H1 (cell line): ENCODE measurements around the gene ELMO3. TPM values are rescaled to one million over a fixed set of nuclear protein-coding genes. Genes with fewer than 3 reads are reported as not detected.

Experiments
- CTCF ChIP-seq, 3 experiments: IDR thresholded peaks; 1 replicate in 2 of 3; 2 replicates in 1 of 3; pipeline versions ENCODE4 v1.5.1 to v1.6.1; 2011; ENCODE audit warnings: low read length in 3 of 3, mild to moderate bottlenecking in 3 of 3, inconsistent platforms in 2 of 3, low read depth in 1 of 3, moderate library complexity in 1 of 3; ENCODE audit not compliant: insufficient read depth in 1 of 3; ENCODE audit errors: control extremely low read depth in 1 of 3
- EP300 ChIP-seq, 2 experiments: IDR thresholded peaks; 1 replicate in 1 of 2; 2 replicates in 1 of 2; pipeline ENCODE4 v1.6.1; 2011 to 2012; ENCODE audit warnings: low read depth in 2 of 2, low read length in 2 of 2, mild to moderate bottlenecking in 2 of 2, borderline replicate concordance in 1 of 2, inconsistent platforms in 1 of 2, moderate library complexity in 1 of 2
- KDM1A ChIP-seq: fragments of 200-600, 300-600 bp; sonication (generic); IDR thresholded peaks from 2 replicates; pipeline ENCODE4 v1.7.1; 2016; ENCODE audit warnings: mild to moderate bottlenecking, low read length, borderline replicate concordance
- POLR2AphosphoS5 ChIP-seq: IDR thresholded peaks from 2 replicates; pipeline ENCODE4 v1.6.1; 2011; ENCODE audit warnings: low read depth, low read length
- SIN3A ChIP-seq, 2 experiments: IDR thresholded peaks in 1 of 2; conservative IDR thresholded peaks in 1 of 2; 2 replicates each; pipeline ENCODE4 v1.6.1; 2011 to 2012; ENCODE audit warnings: low read length in 2 of 2, improper control_type of control experiment in 1 of 2, low read depth in 1 of 2, mild to moderate bottlenecking in 1 of 2
- SUZ12 ChIP-seq: fragments of 200-600 bp; sonication (generic); IDR thresholded peaks from 2 replicates; pipeline ENCODE4 v1.6.1; 2012; ENCODE audit warnings: mild to moderate bottlenecking, inconsistent platforms, low read length, moderate library complexity, mixed read lengths
- polyA plus RNA-seq, 7 experiments: library from polyadenylated mRNA; depleted of rRNA in 3 of 7; stranded (reverse) in 5 of 7; unstranded in 2 of 7; fragments of >200 nt in 5 of 7; fragments of 200-250 nt in 2 of 7; gene quantifications; 1 replicate in 5 of 7; 2 replicates in 1 of 7; 4 replicates in 1 of 7; pipeline versions ENCODE4 v1.2.1 to v1.2.3, GENCODE V29; 2011 to 2013; ENCODE audit warnings: missing spikeins in 2 of 7, mixed read lengths in 2 of 7
- total RNA-seq: library from RNA; stranded (reverse); fragmentation: NEBNext Ultra II Directional; extraction: Animal tissue kit (Norgen Biotek cat#: 25700); gene quantifications from 2 replicates; pipeline ENCODE4 v1.2.1, GENCODE V29; 2021
- TF ChIP-seq, protein P1 (sequence below): fragments of 300-600 bp; sonication (generic); IDR thresholded peaks from 2 replicates; pipeline ENCODE4 v1.7.1; 2012; ENCODE audit warnings: low read length, moderate library complexity, mild to moderate bottlenecking, inconsistent platforms; ENCODE audit not compliant: insufficient replicate concordance

ELMO3 gene
- total and polyA plus RNA-seq, 2 of the 8 experiments (the other 6 are each of a cell fraction or from before 2014, with no cell fraction given), result 9.6 to 10.9 TPM

DNA sequence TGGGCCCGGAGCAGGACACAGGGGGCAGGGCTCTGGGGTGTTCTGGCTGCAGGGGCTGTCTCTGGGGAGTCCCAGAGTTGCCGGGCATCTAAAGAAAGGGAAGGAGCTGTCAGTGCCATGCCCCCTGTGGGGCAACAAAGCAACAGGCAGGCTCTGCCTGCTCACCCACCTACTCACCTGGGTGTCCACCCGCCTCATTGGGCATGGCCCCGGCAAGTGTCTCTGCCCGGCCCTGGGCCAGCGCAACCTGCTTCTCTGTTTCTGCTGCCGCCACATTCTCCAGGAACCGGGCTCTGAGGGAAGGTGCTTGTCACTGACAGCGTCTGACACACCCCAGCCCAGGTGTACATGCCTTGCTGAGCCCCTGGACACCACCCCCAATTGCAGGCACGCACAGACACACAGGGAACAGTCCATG lies 35.3 kb downstream of the ELMO3 start (continued):
- TF ChIP-seq, protein P1, sequence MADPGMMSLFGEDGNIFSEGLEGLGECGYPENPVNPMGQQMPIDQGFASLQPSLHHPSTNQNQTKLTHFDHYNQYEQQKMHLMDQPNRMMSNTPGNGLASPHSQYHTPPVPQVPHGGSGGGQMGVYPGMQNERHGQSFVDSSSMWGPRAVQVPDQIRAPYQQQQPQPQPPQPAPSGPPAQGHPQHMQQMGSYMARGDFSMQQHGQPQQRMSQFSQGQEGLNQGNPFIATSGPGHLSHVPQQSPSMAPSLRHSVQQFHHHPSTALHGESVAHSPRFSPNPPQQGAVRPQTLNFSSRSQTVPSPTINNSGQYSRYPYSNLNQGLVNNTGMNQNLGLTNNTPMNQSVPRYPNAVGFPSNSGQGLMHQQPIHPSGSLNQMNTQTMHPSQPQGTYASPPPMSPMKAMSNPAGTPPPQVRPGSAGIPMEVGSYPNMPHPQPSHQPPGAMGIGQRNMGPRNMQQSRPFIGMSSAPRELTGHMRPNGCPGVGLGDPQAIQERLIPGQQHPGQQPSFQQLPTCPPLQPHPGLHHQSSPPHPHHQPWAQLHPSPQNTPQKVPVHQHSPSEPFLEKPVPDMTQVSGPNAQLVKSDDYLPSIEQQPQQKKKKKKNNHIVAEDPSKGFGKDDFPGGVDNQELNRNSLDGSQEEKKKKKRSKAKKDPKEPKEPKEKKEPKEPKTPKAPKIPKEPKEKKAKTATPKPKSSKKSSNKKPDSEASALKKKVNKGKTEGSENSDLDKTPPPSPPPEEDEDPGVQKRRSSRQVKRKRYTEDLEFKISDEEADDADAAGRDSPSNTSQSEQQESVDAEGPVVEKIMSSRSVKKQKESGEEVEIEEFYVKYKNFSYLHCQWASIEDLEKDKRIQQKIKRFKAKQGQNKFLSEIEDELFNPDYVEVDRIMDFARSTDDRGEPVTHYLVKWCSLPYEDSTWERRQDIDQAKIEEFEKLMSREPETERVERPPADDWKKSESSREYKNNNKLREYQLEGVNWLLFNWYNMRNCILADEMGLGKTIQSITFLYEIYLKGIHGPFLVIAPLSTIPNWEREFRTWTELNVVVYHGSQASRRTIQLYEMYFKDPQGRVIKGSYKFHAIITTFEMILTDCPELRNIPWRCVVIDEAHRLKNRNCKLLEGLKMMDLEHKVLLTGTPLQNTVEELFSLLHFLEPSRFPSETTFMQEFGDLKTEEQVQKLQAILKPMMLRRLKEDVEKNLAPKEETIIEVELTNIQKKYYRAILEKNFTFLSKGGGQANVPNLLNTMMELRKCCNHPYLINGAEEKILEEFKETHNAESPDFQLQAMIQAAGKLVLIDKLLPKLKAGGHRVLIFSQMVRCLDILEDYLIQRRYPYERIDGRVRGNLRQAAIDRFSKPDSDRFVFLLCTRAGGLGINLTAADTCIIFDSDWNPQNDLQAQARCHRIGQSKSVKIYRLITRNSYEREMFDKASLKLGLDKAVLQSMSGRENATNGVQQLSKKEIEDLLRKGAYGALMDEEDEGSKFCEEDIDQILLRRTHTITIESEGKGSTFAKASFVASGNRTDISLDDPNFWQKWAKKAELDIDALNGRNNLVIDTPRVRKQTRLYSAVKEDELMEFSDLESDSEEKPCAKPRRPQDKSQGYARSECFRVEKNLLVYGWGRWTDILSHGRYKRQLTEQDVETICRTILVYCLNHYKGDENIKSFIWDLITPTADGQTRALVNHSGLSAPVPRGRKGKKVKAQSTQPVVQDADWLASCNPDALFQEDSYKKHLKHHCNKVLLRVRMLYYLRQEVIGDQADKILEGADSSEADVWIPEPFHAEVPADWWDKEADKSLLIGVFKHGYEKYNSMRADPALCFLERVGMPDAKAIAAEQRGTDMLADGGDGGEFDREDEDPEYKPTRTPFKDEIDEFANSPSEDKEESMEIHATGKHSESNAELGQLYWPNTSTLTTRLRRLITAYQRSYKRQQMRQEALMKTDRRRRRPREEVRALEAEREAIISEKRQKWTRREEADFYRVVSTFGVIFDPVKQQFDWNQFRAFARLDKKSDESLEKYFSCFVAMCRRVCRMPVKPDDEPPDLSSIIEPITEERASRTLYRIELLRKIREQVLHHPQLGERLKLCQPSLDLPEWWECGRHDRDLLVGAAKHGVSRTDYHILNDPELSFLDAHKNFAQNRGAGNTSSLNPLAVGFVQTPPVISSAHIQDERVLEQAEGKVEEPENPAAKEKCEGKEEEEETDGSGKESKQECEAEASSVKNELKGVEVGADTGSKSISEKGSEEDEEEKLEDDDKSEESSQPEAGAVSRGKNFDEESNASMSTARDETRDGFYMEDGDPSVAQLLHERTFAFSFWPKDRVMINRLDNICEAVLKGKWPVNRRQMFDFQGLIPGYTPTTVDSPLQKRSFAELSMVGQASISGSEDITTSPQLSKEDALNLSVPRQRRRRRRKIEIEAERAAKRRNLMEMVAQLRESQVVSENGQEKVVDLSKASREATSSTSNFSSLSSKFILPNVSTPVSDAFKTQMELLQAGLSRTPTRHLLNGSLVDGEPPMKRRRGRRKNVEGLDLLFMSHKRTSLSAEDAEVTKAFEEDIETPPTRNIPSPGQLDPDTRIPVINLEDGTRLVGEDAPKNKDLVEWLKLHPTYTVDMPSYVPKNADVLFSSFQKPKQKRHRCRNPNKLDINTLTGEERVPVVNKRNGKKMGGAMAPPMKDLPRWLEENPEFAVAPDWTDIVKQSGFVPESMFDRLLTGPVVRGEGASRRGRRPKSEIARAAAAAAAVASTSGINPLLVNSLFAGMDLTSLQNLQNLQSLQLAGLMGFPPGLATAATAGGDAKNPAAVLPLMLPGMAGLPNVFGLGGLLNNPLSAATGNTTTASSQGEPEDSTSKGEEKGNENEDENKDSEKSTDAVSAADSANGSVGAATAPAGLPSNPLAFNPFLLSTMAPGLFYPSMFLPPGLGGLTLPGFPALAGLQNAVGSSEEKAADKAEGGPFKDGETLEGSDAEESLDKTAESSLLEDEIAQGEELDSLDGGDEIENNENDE, result no peak
- no peak for TF ChIP-seq EP300 (IDR thresholded peaks at IDR 0.05; ENCODE audit: borderline replicate concordance in 1 of 2, low read depth in 2 of 2, low read length in 2 of 2)
- TF ChIP-seq CTCF (IDR thresholded peaks at IDR 0.05; ENCODE audit: control extremely low read depth in 1 of 3, insufficient read depth in 1 of 3, low read depth in 1 of 3, low read length in 3 of 3), result no peak
- no peak for TF ChIP-seq POLR2AphosphoS5
- no peak for TF ChIP-seq SUZ12
- TF ChIP-seq KDM1A, result no peak
- no peak for TF ChIP-seq SIN3A (conservative IDR thresholded peaks at IDR 0.05 in 1 of 2, IDR thresholded peaks at IDR 0.05 in 1 of 2; ENCODE audit: low read depth in 1 of 2, low read length in 2 of 2)
- TF ChIP-seq, all 59 proteins: peak for 0
